ENCODE data around the gene LRRC8B.
"Not testable (repeated sequence)": the region's sequence is repeated elsewhere in the genome, so short reads cannot be mapped to it uniquely, and the experiment has no call there.

LRRC8B gene

GRCh38 chr1:89542345-89542744 is 17.7 kb downstream of the LRRC8B start:
- H3K4me3 ChIP-seq (ENCODE audit: low read depth, low read length), result no peak overlapping the region
- no peak for DNase-seq (ENCODE audit: low read depth)
- TF ChIP-seq, protein P1, sequence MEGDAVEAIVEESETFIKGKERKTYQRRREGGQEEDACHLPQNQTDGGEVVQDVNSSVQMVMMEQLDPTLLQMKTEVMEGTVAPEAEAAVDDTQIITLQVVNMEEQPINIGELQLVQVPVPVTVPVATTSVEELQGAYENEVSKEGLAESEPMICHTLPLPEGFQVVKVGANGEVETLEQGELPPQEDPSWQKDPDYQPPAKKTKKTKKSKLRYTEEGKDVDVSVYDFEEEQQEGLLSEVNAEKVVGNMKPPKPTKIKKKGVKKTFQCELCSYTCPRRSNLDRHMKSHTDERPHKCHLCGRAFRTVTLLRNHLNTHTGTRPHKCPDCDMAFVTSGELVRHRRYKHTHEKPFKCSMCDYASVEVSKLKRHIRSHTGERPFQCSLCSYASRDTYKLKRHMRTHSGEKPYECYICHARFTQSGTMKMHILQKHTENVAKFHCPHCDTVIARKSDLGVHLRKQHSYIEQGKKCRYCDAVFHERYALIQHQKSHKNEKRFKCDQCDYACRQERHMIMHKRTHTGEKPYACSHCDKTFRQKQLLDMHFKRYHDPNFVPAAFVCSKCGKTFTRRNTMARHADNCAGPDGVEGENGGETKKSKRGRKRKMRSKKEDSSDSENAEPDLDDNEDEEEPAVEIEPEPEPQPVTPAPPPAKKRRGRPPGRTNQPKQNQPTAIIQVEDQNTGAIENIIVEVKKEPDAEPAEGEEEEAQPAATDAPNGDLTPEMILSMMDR (IDR thresholded peaks at IDR 0.05; ENCODE audit: low read depth, low read length, missing control alignments), result no peak

DNA sequence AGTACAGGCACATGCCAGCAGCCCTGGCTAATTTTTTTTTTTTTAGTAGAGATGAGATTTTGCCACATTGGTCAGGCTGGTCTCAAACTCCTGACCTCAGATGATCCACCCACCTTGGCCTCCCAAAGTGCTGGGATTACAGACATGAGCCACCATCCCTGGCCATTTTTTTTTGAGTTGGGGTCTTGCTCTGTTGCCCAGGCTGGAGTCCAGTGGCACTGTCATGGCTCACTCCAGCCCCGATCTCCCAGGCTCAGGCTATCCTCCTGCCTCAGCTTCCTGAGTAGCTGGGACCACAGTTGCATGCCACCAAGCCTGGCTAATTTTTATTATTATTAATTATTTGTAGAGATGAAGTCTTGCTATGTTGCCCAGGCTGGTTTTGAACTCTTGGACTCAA is 19.0 kb downstream of the LRRC8B start:
- not testable (repeated sequence) for H3K4me3 ChIP-seq (ENCODE audit: low read depth, low read length); DNase-seq (ENCODE audit: low read depth)

DNA sequence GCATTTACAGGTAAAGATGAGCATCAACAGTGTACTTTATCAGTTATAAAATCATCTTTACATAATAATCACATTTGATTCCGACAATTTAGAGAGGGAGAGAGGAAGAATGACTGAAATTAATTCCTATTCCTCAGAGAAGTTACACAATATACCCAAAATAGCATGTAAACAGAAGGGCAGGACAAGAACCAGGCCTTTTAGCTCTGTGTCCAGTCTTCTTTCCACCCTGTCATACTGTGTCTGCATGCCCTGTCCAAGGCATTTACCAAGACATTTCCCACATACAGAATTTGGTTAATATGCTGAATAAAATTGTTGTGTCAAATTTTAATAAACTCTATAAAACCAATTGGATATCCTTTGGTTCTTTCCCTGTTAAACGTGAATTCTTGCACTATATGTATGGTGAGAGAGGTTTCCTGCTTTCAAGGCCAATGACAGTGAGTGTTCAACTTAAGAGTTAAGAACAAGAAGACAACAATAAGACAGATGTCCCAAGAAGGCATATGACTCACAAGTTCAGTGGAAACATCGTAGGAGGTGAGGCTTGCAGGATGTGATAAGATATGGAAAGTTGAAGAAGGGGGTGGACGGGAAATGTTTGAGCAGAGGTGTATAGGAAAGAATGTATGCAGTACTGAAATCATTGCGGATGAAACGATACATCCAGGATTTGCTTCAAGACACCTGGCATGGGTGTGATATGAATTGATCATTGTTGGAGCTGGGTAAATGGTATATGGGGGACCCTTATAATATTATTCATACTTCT is 20.8 kb downstream of the LRRC8B start:
- TF ChIP-seq, protein P1 (IDR thresholded peaks at IDR 0.05; ENCODE audit: low read depth, low read length, missing control alignments), result no peak
- DNase-seq (ENCODE audit: low read depth), result no peak
- no peak overlapping the region for H3K4me3 ChIP-seq (ENCODE audit: low read depth, low read length)

- DNase-seq (ENCODE audit: low read depth), result no peak
- no peak overlapping the region for H3K4me3 ChIP-seq (ENCODE audit: low read depth, low read length)
- TF ChIP-seq, protein P1 (IDR thresholded peaks at IDR 0.05; ENCODE audit: low read depth, low read length, missing control alignments), result no peak
Observed at GRCh38 chr1:89546082-89546889, 21.7 kb downstream of the LRRC8B start.

- no peak overlapping the region for H3K4me3 ChIP-seq (ENCODE audit: low read depth, low read length)
- TF ChIP-seq, protein P1 (IDR thresholded peaks at IDR 0.05; ENCODE audit: low read depth, low read length, missing control alignments), result no peak
- no peak for DNase-seq (ENCODE audit: low read depth)
Observed at GRCh38 chr1:89546934-89547562, 22.4 kb downstream of the LRRC8B start.

DNA sequence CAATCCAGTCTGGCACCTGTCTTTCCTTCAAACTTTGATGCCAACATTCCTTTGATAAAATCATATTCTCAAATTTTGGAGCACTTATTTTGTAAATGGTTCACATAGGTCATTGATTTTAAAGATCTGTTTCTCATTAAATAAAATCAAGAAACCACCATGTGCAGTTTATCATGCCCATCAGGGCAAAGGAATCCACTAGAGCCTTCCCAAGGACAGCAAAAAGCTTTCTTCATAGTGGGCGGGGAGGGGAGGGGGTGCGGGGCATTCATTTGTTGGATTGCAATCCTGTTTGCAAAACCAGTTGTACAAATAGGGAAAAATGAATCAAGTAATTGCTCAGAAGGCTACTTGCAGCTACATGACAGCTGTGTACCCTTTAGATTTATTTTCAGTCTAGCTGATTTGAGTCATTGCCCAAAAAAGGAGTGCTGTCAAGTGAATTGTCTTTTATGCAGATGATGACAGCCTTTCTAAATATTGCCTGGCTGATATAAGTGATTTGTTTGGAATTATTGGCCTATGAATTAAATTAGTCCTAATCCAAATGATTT is 23.0 kb downstream of the LRRC8B start:
- H3K4me3 ChIP-seq (ENCODE audit: low read depth, low read length), result no peak overlapping the region
- DNase-seq (ENCODE audit: low read depth), result peak; percentile 8
- TF ChIP-seq, protein P1 (IDR thresholded peaks at IDR 0.05; ENCODE audit: low read depth, low read length, missing control alignments), result no peak

Data from GM12864 (cell line).